GM19240 (cell line): ENCODE results near the gene SCLY.

Source experiments
- DNase-seq: peaks from one replicate; pipeline ENCODE4 v3.0.0; 2011; ENCODE audit warnings: low spot score; ENCODE audit not compliant: insufficient read length

Gene SCLY

GRCh38 chr2:238139196-238140039 is 78.6 kb downstream of the SCLY start:
- DNase-seq: no peak

- no peak for DNase-seq
These were observed 79.2 kb downstream of the SCLY start for GRCh38 chr2:238140040-238140439.

GRCh38 chr2:238140721-238141540 is 80.1 kb downstream of the SCLY start:
- no peak for DNase-seq

GRCh38 chr2:238141541-238142318 is 80.9 kb downstream of the SCLY start:
- no peak for DNase-seq

GRCh38 chr2:238142382-238143205 is 81.8 kb downstream of the SCLY start:
- no peak for DNase-seq

GRCh38 chr2:238143239-238143951 is 82.6 kb downstream of the SCLY start:
- no peak for DNase-seq

- DNase-seq: no peak
These were observed 83.5 kb downstream of the SCLY start for GRCh38 chr2:238144262-238144661.

- no peak for DNase-seq
These were observed 84.2 kb downstream of the SCLY start for GRCh38 chr2:238145046-238145445.

- DNase-seq: no peak
These were observed 85.0 kb downstream of the SCLY start for GRCh38 chr2:238145851-238146250.

- no peak for DNase-seq
These were observed 86.2 kb downstream of the SCLY start for GRCh38 chr2:238146884-238147544.

- DNase-seq: no peak
These were observed 88.2 kb downstream of the SCLY start for GRCh38 chr2:238148981-238149380.
